HG03354 (cell line): ENCODE measurements around the gene COL19A1.
"Not testable (repeated sequence)": the region's sequence is repeated elsewhere in the genome, so short reads cannot be mapped to it uniquely, and the experiment has no call there.

Source experiments
- ATAC-seq: cut with Tn5 transposase; IDR thresholded peaks from one replicate; pipeline ENCODE4 v1.9.1; 2021; ENCODE audit warnings: mild to moderate bottlenecking; ENCODE audit not compliant: unreplicated experiment, poor library complexity, severe bottlenecking

Gene COL19A1

GRCh38 chr6:69953491-69953890 lies 87.1 kb downstream of the COL19A1 start:
- ATAC-seq, result no peak

- no peak for ATAC-seq
These were observed 88.4 kb downstream of the COL19A1 start for GRCh38 chr6:69954733-69955132.

- no peak for ATAC-seq
These were observed 91.7 kb downstream of the COL19A1 start for GRCh38 chr6:69957985-69958559.

- ATAC-seq, result no peak
These were observed 92.6 kb downstream of the COL19A1 start for GRCh38 chr6:69958978-69959377.

GRCh38 chr6:69965974-69966373 lies 99.6 kb downstream of the COL19A1 start:
- ATAC-seq, result not testable (repeated sequence)

- ATAC-seq, result no peak
These were observed 106.8 kb downstream of the COL19A1 start for GRCh38 chr6:69973138-69973537.

GRCh38 chr6:69973763-69974162 lies 107.4 kb downstream of the COL19A1 start:
- no peak for ATAC-seq

- no peak for ATAC-seq
These were observed 107.8 kb downstream of the COL19A1 start for GRCh38 chr6:69974193-69974592.

GRCh38 chr6:69976591-69977090 lies 110.3 kb downstream of the COL19A1 start:
- ATAC-seq, result no peak

- no peak for ATAC-seq
These were observed 114.3 kb downstream of the COL19A1 start for GRCh38 chr6:69980624-69981023.

- no peak for ATAC-seq
These were observed 118.2 kb downstream of the COL19A1 start for GRCh38 chr6:69984506-69984905.

GRCh38 chr6:69985180-69985579 lies 118.8 kb downstream of the COL19A1 start:
- ATAC-seq, result peak; percentile 69

GRCh38 chr6:69987550-69987949 lies 121.2 kb downstream of the COL19A1 start:
- no peak for ATAC-seq

GRCh38 chr6:69988458-69989126 lies 122.2 kb downstream of the COL19A1 start:
- no peak for ATAC-seq

- ATAC-seq, result no peak
These were observed 127.9 kb downstream of the COL19A1 start for GRCh38 chr6:69994251-69994650.

- ATAC-seq, result no peak
These were observed 141.8 kb downstream of the COL19A1 start for GRCh38 chr6:70008189-70008588.

GRCh38 chr6:70010339-70010738 lies 144.0 kb downstream of the COL19A1 start:
- ATAC-seq, result not testable (repeated sequence)

- not testable (repeated sequence) for ATAC-seq
These were observed 156.8 kb downstream of the COL19A1 start for GRCh38 chr6:70023201-70023600.

GRCh38 chr6:70028246-70028645 lies 161.9 kb downstream of the COL19A1 start:
- no peak for ATAC-seq

GRCh38 chr6:70028926-70029325 lies 162.6 kb downstream of the COL19A1 start:
- no peak for ATAC-seq

GRCh38 chr6:70033781-70034180 lies 167.4 kb downstream of the COL19A1 start:
- no peak for ATAC-seq
